DMS53 (cell line): ENCODE measurements around the gene SLC24A4.

Experiments used
- DNase-seq: peaks from one replicate; lab custom pipeline; 2025; lab: John Stamatoyannopoulos, UW

Gene SLC24A4

GRCh38 chr14:92501891-92502351 is 179.0 kb downstream of the SLC24A4 start:
- no peak for DNase-seq

- DNase-seq: peak; percentile 31
Measured at GRCh38 chr14:92502541-92503286, 179.7 kb downstream of the SLC24A4 start.

- peak; percentile 68 for DNase-seq
Measured at GRCh38 chr14:92503756-92504491, 181.0 kb downstream of the SLC24A4 start.

DNA sequence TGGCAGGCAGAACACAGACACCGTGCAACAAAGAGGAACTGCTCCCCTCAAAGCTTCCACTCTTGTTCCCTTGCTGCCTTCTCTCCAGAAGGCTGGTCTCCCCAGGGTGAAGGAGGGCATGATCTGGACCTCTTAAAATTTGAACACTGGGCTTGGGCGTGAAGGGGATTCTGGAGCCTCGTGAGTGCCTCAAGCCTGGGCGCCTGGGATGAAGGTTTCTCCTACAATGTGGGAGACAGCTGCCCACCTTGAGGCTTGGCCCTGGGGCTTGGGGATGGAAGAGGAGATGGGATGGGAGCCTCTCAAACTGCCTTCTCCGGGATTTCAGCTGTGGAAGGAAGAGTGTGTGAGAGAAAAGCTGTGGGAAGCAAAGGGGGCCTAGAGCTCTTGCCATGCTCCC is 182.9 kb downstream of the SLC24A4 start:
- DNase-seq: no peak

DNA sequence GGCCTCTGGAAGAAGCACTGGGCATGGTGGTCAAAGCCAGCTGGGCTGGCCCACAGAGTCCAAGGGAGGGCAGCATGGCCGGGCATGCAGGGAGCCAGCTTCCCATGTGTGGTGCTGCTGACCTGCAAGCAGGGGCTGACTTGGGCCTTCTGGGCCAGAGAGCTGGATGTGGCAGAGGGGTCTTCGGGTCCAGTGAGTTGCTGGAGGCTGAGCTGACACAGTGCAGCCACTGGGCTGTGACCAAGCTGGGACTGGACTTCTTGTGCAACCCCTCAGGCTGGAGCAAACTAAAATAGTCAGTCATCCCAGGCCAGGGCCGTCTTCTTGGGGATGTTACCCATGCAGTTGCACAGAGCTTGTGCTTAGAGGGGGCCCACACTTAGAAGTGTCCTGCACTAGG is 183.3 kb downstream of the SLC24A4 start:
- DNase-seq: no peak

DNA sequence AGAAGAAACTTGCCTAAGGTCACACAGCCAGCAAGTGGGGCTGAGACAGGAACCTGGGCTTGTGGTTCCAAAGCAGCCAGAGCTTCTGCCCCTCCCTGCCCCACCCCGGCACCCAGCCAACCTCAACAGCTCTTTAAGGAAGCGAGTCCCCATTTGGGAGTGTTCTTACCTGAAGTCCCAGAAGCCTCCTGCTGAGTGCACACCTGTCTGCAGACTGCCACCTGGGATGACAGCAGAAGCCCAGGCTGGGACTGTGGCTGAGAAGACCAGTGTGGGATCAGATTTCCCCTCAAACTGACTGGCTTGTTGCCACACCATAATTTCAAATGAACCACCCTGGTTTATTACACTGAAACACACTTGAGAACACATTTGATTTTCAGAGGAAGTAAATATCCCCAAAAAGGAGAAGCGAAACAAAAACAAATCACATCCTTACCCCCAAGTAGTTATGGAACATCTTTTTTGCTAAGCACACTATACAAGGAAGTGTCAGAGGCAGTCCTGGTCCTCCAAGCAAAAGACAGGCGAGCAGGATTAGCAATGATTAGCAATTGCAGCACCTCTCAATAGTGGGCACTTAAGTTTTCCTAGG is 184.3 kb downstream of the SLC24A4 start:
- peak; percentile 63 for DNase-seq

DNA sequence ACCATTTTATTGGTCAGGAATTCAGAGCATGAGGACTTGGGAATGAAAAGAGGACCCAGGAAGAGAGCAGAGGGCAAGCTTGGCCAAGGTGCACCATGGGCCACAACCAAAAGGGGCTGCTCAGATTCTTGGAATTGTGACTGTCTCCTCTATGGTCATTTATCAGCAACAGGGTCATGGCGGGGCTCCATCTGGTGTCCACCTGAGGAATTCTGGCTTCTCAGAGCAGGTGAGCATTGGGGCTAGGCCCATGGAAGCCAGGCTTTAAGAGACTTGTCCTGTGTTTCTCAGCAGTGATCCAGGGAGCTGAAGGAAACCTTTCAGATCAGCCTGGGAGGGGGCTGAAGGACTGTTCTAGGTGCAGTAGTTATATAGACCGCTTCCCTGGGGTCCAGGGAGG is 188.0 kb downstream of the SLC24A4 start:
- peak; percentile 55 for DNase-seq

DNA sequence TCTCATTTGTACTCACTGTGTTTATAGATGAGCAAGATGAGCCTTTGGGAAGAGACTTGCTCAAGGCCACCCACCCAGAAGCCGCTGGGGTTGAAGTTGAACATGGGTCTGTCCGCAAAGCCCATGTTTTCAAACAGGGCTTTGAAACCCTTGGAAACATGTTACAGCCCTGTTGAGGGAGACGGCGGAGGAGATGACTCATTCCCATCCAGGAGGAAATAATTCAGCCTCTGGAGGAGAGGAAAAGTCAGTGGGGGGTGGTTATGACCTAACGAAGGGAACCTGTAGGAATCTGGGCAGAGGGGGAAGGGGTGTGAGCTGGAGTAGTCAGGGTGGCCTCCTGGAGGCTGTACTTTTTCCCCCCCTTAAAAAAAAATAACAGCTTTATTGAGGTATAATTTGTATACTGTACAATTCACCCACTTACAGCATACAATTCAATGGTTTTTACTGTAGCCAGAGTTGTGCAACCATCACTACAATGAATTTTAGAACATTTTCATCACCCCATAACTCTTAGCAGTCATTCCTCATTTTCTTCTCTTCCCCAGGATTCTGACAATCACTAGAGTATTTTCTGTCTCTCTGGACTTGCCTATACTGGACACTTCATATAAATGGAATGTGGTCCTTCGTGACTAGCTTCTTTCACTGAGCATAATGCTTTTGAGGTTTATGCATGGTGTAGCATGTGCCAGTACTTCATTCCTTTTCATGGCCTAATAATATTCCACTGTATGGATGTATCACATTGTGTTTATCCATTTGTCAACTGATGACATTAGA is 188.7 kb downstream of the SLC24A4 start:
- DNase-seq: peak; percentile 80

- DNase-seq: no peak
Measured at GRCh38 chr14:92512807-92513203, 189.8 kb downstream of the SLC24A4 start.

DNA sequence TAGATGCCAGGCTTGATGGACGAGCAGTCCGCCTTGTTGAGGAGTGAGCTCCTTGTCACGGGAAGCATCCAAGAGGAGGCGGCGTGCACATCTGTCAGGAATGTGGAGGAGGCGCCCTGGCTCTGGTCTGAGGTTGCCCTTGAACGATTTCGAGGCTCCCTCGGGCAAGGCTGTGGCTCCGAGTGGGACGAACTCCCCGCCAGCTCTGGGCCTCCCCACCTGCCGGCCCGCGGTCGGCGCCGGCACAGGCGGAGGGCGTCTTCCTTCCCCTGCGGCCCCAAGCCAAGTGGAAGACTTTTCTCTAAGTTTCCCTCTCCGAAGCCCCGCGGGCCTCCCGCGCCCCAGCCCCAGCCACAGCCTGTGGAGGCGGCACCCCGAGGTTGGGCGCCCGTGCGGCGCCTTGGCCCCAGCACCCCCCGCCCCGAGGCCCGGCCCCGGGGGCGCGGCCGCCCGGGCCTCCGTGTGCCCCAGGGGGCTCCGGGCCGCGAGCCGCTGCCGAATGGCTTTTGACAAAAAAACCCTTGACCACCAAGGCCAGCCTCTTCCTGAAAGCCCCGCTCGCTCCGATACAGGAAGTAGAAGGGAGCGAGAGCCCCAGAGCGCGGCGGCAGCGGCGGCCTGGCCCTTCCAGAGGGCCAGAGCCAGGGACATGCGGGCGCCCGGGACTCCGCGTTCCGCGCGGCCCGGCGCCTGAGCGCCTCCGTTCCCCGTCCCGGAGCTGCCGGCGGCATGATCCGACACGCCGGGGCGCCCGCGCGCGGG is 190.4 kb downstream of the SLC24A4 start, which contains the start of gene RIN3:
RIN3 (plus strand) TSS at position 578 of the 762 bp plus-strand sequence; CDS start at position 730, 152 bp downstream.
- peak; percentile 72 for DNase-seq

- DNase-seq: peak; percentile 47
Measured at GRCh38 chr14:92513966-92514843, 191.2 kb downstream of the SLC24A4 start.

GRCh38 chr14:92514844-92515514 is 192.0 kb downstream of the SLC24A4 start:
- DNase-seq: peak; percentile 21

- DNase-seq: no peak
Measured at GRCh38 chr14:92515546-92516343, 192.8 kb downstream of the SLC24A4 start.

DNA sequence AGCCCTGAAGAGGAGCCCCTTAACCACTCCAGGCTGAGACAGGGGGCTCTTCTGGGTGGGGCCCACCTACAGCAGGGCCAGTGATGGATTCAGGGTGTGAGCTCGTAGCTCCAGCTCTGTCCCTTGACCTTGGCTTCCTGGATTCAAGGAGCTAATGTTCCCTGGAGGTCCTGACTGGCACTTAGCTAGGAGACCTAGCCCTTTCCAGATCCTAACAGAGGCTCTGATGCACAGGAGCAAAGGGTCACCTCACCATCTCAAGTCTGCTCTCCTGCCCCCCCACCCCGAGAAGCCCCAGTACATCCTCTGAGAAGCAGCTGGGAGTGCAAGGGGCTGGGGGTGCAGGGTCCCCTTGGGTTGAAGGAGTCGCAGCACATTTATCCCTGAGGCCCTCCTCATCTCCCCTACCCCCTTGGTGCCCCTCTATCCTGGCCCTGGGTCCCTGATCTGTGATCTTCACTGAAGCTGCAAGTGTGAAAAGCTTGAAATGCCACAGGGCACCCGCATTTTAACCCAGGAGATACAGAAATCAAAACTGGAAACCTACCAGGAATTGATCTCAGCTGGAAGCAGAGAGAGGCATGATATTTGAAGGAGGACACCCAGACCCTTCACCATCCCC is 193.5 kb downstream of the SLC24A4 start:
- DNase-seq: no peak

DNA sequence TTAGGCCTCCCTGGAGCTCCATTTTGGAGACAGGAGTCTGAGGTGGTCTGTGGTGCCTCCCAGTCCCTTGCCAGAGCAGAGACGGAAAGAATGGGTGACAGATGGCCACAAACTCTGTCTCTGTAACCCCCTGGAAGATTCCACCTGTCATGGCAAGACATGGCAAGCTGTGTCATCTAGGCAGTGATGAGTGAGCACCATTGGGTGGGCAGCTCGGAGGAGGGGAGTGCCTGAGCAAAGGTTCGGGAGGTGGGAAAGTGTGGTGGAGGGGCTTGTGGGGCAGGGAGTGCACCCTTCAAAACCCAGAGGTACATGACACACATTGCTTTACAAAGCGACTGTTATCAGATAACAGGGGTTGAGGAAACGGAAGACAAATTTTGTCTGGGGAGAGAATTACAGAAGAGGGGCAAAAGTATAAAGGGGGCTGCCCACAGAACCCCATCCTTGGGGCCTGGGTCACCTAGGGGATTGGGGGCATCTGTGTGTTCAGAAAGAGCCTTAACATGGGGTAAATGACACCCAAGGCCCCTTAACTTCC is 194.1 kb downstream of the SLC24A4 start:
- no peak for DNase-seq

DNA sequence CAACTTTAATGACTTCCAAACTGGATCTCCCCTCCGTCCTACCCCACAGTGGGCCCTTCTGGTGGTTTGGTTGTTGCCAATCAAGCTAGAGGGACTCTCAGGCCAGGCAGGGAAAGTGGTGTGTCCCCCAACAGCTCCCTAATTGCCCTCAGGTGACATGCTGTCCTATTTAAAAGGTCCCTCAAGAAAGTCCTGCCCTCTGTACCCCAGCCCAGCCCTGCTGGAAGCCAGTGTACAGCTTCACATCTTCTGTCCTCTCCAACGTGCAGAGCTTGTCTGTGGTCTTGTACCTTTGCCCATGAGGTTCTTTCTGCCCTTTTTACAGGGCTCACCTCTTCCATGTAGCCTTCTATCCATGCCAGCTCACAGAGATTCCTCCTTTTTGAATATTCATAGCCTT is 194.8 kb downstream of the SLC24A4 start:
- DNase-seq: no peak

GRCh38 chr14:92519246-92520101 is 196.5 kb downstream of the SLC24A4 start:
- DNase-seq: no peak
